ENCODE results near the gene MTA1. TPM values are rescaled to one million over a fixed set of nuclear protein-coding genes. Genes with fewer than 3 reads are reported as not detected.

MTA1 gene
- total and polyA plus RNA-seq, 2 of the 8 experiments (the other 6 are each of a cell fraction or from before 2014, with no cell fraction given): 73.9 to 221 TPM

- no peak overlapping the region for H3K4me2 ChIP-seq (ENCODE audit: insufficient read depth in 1 of 2, low read depth in 2 of 2, low read length in 2 of 2)
- H3K23me2 ChIP-seq (ENCODE audit: low read depth, low read length): no peaks in the 10 kb centered on the region
- H2AFZ ChIP-seq (ENCODE audit: low read length): no peak overlapping the region
- no peak overlapping the region for H3K18ac ChIP-seq (ENCODE audit: extremely low read depth, low read length)
- TF ChIP-seq RXRA (IDR thresholded peaks at IDR 0.05; ENCODE audit: insufficient read depth, low read depth, low read length): no peak
- TF ChIP-seq ZNF274 (IDR thresholded peaks at IDR 0.05; ENCODE audit: borderline replicate concordance, extremely low read depth, low read length): no peak
- no peak for TF ChIP-seq TEAD4 (IDR thresholded peaks at IDR 0.05; ENCODE audit: low read depth, low read length)
- no peak for TF ChIP-seq GABPA (IDR thresholded peaks at IDR 0.05; ENCODE audit: borderline replicate concordance, insufficient read depth, low read length)
- TF ChIP-seq BRCA1 (IDR thresholded peaks at IDR 0.05; ENCODE audit: low read depth, low read length): no peak
- no peak for TF ChIP-seq NRF1 (IDR thresholded peaks at IDR 0.05; ENCODE audit: low read depth, low read length)
- no peak for TF ChIP-seq KDM5A (IDR thresholded peaks at IDR 0.05; ENCODE audit: low read length)
- TF ChIP-seq YY1 (IDR thresholded peaks at IDR 0.05; ENCODE audit: low read depth, low read length): no peak
- TF ChIP-seq MAX (IDR thresholded peaks at IDR 0.05): no peak
- TF ChIP-seq E2F6 (IDR thresholded peaks at IDR 0.05): no peak
- no peak overlapping the region for H3K56ac ChIP-seq (replicated peaks; ENCODE audit: insufficient read length, low read depth, low read length)
- H2BK120ac ChIP-seq (replicated peaks; ENCODE audit: low read depth, low read length): no peak overlapping the region
- DNase-seq (ENCODE audit: low read depth in 1 of 2, low spot score in 2 of 2) (no peak), FAIRE-seq (no peak)
- CTCF ChIA-PET (ENCODE audit: partially characterized antibody): interaction anchor here (1.1 to 1.9 kb wide), 4 partner anchors 11 to 89 kb away, joined by 3 to 9 read pairs (median 4); no protein-coding TSS in a partner anchor
- H4K20me1 ChIP-seq (replicated peaks in 1 of 2; ENCODE audit: control insufficient read depth in 1 of 2, insufficient read depth in 2 of 2, low read length in 2 of 2): peaks cover 0 to 10% of the 10 kb centered on the region in 2 experiments
- no peak overlapping the region for H2BK5ac ChIP-seq (ENCODE audit: low read depth, low read length)
- POLR2A ChIA-PET (ENCODE audit: partially characterized antibody): interaction anchor here (0.6 to 1.0 kb wide), 3 partner anchors 41 to 52 kb away, joined by 3 read pairs; no protein-coding TSS in a partner anchor
- H2BK20ac ChIP-seq (ENCODE audit: low read length): no peak overlapping the region
- no peak overlapping the region for H2BK12ac ChIP-seq (ENCODE audit: low read depth, low read length)
- no peak overlapping the region for H4K91ac ChIP-seq (replicated peaks; ENCODE audit: insufficient read length, low read length)
- no peak overlapping the region for H2AK5ac ChIP-seq (ENCODE audit: low read depth, low read length)
- no peak overlapping the region for H4K5ac ChIP-seq (ENCODE audit: insufficient read length, low read depth, low read length)
- no peak overlapping the region for H3K4me3 ChIP-seq (ENCODE audit: extremely low read depth in 1 of 4, insufficient read depth in 2 of 4, low read depth in 3 of 4, low read length in 4 of 4)
- no peaks in the 10 kb centered on the region for H3K9me3 ChIP-seq (ENCODE audit: insufficient read depth in 2 of 2, low read depth in 1 of 2, low read length in 1 of 2)
- H3K4me1 ChIP-seq (replicated peaks in 1 of 4; ENCODE audit: control insufficient read depth in 3 of 4, insufficient read depth in 4 of 4, low read length in 3 of 4): no peaks in the 10 kb centered on the region
- peak overlapping the region; percentile 25; the same call in 1 of the 2 replicates for H4K8ac ChIP-seq (ENCODE audit: extremely low read depth, insufficient read depth, low read length)
- H2BK15ac ChIP-seq (ENCODE audit: low read length): no peak overlapping the region
- H3K27me3 ChIP-seq (replicated peaks in 1 of 4; ENCODE audit: control insufficient read depth in 3 of 4, extremely low read depth in 1 of 4, insufficient read depth in 3 of 4, low read length in 3 of 4): no peaks in the 10 kb centered on the region
- WGBS, 2 experiments (ENCODE audit: extremely low coverage in 1 of 2, insufficient coverage in 1 of 2, insufficient read length in 1 of 2, insufficient replicate concordance in 2 of 2, low coverage in 1 of 2, low lambda C conversion rate in 2 of 2, missing lambda C conversion rate in 1 of 2): 94% methylated on average over 26 of the region's 27 CpGs; no CpG with 5 or more reads in 1 of the 2 experiments
- no peak overlapping the region for H3K4ac ChIP-seq (replicated peaks; ENCODE audit: insufficient read length, low read depth, low read length)
- no peak overlapping the region for H3K23ac ChIP-seq (ENCODE audit: insufficient read length)
- no peak overlapping the region for H3K9ac ChIP-seq (replicated peaks in 1 of 4; ENCODE audit: extremely low read depth in 1 of 4, low read depth in 3 of 4, low read length in 3 of 4)
- no peak overlapping the region for H3K14ac ChIP-seq (ENCODE audit: insufficient read length)
- no peak overlapping the region for H3K27ac ChIP-seq (ENCODE audit: low read depth, low read length)
- H3K36me3 ChIP-seq (ENCODE audit: control insufficient read depth in 2 of 4, insufficient read depth in 4 of 4, low read length in 3 of 4): peaks cover 3 to 30% (median 8%) of the 10 kb centered on the region in 4 experiments; a peak in 5 of 8 replicates
- H3K79me1 ChIP-seq (ENCODE audit: low read depth, low read length): no peaks in the 10 kb centered on the region
- no peaks in the 10 kb centered on the region for H3K79me2 ChIP-seq (ENCODE audit: control insufficient read depth in 1 of 2, insufficient read depth in 2 of 2, low read length in 2 of 2)
Measured at GRCh38 chr14:105381446-105382342, 37.9 kb upstream of the MTA1 start.

All from H1 (cell line).